Peyer's patch (tissue), 4 donors: ENCODE results near the gene SCFD2. TPM values are rescaled to one million over a fixed set of nuclear protein-coding genes. Genes with fewer than 3 reads are reported as not detected.

ENCODE experiments used
- DNase-seq, 3 donors: peaks; one replicate each; pipeline ENCODE4 v3.0.0-alpha.2; 2017 to 2019
- H3K27ac ChIP-seq, 4 donors: fragments of 200-600 bp; sonication (generic); one replicate each; pipeline ENCODE4 v1.5.1; 2016 to 2019
- H3K27me3 ChIP-seq, 2 donors: fragments of 200-600 bp; sonication (generic); one replicate each; pipeline ENCODE4 v1.5.1; 2019
- H3K36me3 ChIP-seq, 3 donors: fragments of 200-600 bp; sonication (generic); one replicate each; pipeline ENCODE4 v1.5.1; 2016 to 2019
- H3K4me1 ChIP-seq, 4 donors: fragments of 200-600 bp; sonication (generic); one replicate each; pipeline ENCODE4 v1.5.1; 2016 to 2019
- H3K4me3 ChIP-seq, 4 donors: fragments of 200-600 bp; sonication (generic); 1 replicate in 3 of 4; 2 replicates in 1 of 4; pipeline ENCODE4 v1.5.1; 2016 to 2019; ENCODE audit warnings: mild to moderate bottlenecking in 1 of 4
- H3K9me3 ChIP-seq, 4 donors: fragments of 200-600 bp; sonication (generic); one replicate each; pipeline ENCODE4 v1.5.1; 2016 to 2019; ENCODE audit warnings: mild to moderate bottlenecking in 1 of 4
- POLR2A ChIP-seq, 2 donors: fragments of 450-650 bp; IDR thresholded peaks; one replicate each; pipeline ENCODE4 v1.5.1; 2017; ENCODE audit warnings: antibody characterized with exemption in 2 of 2, mild to moderate bottlenecking in 2 of 2, moderate library complexity in 2 of 2
- total RNA-seq, 4 donors: library from RNA; depleted of rRNA; stranded (reverse); fragments of >200 nt; gene quantifications; one replicate each; pipeline ENCODE4 v1.1.0, GENCODE V29; 2016
- TF ChIP-seq, protein P1 (sequence below), 6 experiments: fragments of 450-650 bp in 4 of 6; fragments of 200-600 bp in 2 of 6; sonication (generic) in 1 of 6; IDR thresholded peaks; one replicate each; pipeline ENCODE4 v1.5.1; 2017 to 2019; ENCODE audit warnings: antibody characterized with exemption in 6 of 6, mild to moderate bottlenecking in 3 of 6, moderate library complexity in 1 of 6

Gene SCFD2
- total RNA-seq, 4 donors from 2014 or later, result 17.3 to 165 (median 30.1) TPM

DNA sequence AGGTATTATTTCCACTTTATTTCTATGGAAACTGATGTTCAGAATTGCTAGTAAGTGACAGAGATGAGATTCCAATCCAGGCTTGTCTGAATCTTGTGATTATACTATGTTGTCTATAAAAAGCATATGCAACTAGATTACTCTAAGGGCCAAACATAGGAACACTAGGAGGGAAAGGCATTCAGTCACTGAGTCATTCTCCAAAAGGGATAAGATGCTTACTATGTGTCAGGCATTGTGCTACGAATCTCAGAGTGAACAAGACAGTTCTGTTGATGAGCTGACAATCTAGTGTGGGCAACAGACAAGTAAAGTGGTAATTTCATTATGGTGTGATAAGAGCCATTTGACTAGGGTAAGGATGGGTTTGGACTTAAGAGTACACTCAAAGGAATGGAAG is 426.5 kb downstream of the SCFD2 start:
- no peaks in the 10 kb centered on the region for H3K27me3 ChIP-seq
- TF ChIP-seq, protein P1, sequence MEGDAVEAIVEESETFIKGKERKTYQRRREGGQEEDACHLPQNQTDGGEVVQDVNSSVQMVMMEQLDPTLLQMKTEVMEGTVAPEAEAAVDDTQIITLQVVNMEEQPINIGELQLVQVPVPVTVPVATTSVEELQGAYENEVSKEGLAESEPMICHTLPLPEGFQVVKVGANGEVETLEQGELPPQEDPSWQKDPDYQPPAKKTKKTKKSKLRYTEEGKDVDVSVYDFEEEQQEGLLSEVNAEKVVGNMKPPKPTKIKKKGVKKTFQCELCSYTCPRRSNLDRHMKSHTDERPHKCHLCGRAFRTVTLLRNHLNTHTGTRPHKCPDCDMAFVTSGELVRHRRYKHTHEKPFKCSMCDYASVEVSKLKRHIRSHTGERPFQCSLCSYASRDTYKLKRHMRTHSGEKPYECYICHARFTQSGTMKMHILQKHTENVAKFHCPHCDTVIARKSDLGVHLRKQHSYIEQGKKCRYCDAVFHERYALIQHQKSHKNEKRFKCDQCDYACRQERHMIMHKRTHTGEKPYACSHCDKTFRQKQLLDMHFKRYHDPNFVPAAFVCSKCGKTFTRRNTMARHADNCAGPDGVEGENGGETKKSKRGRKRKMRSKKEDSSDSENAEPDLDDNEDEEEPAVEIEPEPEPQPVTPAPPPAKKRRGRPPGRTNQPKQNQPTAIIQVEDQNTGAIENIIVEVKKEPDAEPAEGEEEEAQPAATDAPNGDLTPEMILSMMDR (IDR thresholded peaks at IDR 0.05), result no peak
- TF ChIP-seq POLR2A (IDR thresholded peaks at IDR 0.05), result no peak
- no peak overlapping the region for H3K4me3 ChIP-seq
- no peak for DNase-seq
- H3K27ac ChIP-seq, result no peak overlapping the region
- no peaks in the 10 kb centered on the region for H3K4me1 ChIP-seq
- H3K9me3 ChIP-seq, result no peaks in the 10 kb centered on the region
- no peaks in the 10 kb centered on the region for H3K36me3 ChIP-seq

DNA sequence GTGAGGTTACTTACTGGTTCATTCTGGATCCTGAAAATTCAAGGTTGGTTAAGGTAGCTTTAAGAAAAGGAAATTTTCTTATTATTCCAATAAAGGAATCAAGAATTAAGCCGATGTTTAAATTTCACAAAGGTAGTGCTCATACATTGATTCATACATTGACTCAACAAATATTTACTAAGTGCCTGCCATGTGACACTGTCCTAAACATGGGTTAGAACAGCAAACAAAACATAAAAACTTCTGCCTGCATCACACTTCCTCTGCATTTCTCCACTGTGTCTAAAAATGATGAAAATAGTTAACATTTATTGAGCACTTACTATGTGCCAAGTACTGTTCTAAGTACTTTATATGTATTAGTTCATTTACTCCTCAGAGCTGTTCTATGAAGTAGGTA is 428.0 kb downstream of the SCFD2 start:
- H3K27ac ChIP-seq, result no peak overlapping the region
- TF ChIP-seq POLR2A (IDR thresholded peaks at IDR 0.05), result no peak
- TF ChIP-seq, protein P1 (IDR thresholded peaks at IDR 0.05), result no peak

DNA sequence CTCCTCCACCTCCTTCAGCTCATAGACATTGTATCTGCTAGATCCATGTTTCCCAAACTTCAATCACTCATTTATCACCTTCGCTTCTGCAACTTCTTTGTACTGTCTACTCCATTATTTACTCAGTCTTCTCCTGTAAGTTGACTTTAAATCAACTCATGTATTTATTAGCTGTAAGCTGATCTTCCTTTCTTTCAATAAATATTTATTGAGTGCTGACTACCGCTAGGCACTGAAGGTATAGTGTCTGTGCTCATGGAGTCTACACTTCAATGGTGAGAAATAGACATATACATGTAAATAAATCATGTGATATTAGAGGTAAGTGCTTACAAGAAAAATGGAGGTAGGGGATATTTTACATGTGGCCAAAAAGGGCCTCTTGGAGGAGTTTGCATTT is 429.1 kb downstream of the SCFD2 start:
- no peak for DNase-seq
- Histone ChIP-seq H3K4me1 (no peaks in the 10 kb centered on the region), H3K27ac (no peak overlapping the region), H3K36me3 (no peaks in the 10 kb centered on the region), H3K4me3 (no peak overlapping the region), H3K27me3 (no peaks in the 10 kb centered on the region), H3K9me3 (no peaks in the 10 kb centered on the region)
- no peak for TF ChIP-seq POLR2A (IDR thresholded peaks at IDR 0.05)
- TF ChIP-seq, protein P1 (IDR thresholded peaks at IDR 0.05), result no peak

More for the DNA sequence above, 428.0 kb downstream of the SCFD2 start:
- Histone ChIP-seq H3K36me3 (no peaks in the 10 kb centered on the region), H3K27me3 (no peaks in the 10 kb centered on the region), H3K4me3 (no peak overlapping the region), H3K9me3 (no peaks in the 10 kb centered on the region), H3K4me1 (no peaks in the 10 kb centered on the region)
- no peak for DNase-seq

DNA sequence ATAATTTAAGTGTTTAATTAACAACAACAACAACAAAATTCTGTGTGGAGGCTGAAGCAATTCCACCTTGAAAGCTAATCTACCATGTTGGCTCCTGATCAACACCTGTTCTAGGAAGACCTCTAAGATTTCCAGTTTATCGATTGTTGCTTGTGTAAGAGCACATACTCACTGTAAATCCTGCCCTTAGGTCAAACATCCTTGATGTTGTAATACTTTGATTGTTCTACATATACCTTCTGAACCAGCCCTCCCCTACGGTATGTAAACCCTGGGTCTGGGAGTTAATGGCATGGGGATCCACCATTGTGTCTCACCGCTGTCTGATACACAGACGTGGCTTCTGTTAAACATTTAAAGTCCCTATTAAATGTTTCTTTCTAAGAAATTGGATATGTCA is 430.5 kb downstream of the SCFD2 start:
- H3K27ac ChIP-seq, result no peak overlapping the region
- no peaks in the 10 kb centered on the region for H3K9me3 ChIP-seq
- no peaks in the 10 kb centered on the region for H3K4me1 ChIP-seq
- H3K4me3 ChIP-seq, result no peak overlapping the region
- TF ChIP-seq POLR2A (IDR thresholded peaks at IDR 0.05), result no peak
- TF ChIP-seq, protein P1 (IDR thresholded peaks at IDR 0.05), result no peak
- no peaks in the 10 kb centered on the region for H3K27me3 ChIP-seq
- H3K36me3 ChIP-seq, result no peaks in the 10 kb centered on the region
- no peak for DNase-seq

DNA sequence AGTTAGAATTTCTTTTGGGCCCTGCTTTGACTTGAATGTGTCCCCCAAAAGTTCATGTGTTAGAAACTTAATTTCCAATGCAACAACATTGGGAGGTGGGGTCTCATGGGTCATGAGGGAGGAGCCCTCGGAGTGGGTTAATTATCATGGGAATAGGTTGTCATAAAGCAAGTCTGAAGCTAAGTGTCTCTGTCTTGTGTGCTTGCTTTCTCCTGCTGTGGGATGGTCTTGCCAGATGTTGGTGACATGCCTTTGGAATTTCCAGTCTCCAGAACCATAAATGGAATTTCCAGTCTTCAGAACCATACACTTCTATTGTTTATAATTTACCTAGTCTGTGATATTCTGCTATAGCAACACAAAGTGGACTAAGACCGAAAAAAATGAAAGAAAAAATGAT is 432.1 kb downstream of the SCFD2 start:
- Histone ChIP-seq H3K36me3 (no peaks in the 10 kb centered on the region), H3K27me3 (no peaks in the 10 kb centered on the region), H3K4me1 (no peaks in the 10 kb centered on the region), H3K4me3 (no peak overlapping the region), H3K9me3 (no peaks in the 10 kb centered on the region), H3K27ac (no peak overlapping the region)
- no peak for TF ChIP-seq POLR2A (IDR thresholded peaks at IDR 0.05)
- TF ChIP-seq, protein P1 (IDR thresholded peaks at IDR 0.05), result no peak
- DNase-seq, result no peak
